Transverse colon (tissue), 4 donors: Measurements from ENCODE around the gene ELK3.

Source experiments
- POLR2A ChIP-seq: fragments of 450-650 bp; IDR thresholded peaks from one replicate; pipeline ENCODE4 v1.6.1; 2016; ENCODE audit warnings: antibody characterized with exemption, mild to moderate bottlenecking, moderate library complexity
- POLR2AphosphoS5 ChIP-seq, 3 donors: sonication (generic); formaldehyde crosslinking; IDR thresholded peaks; one replicate each; pipeline ENCODE4 v1.6.1; 2016; ENCODE audit warnings: antibody characterized with exemption in 3 of 3
- TF ChIP-seq, protein P1 (sequence below), 5 experiments: fragments of 200-600 bp in 3 of 5; fragments of 450-650 bp in 2 of 5; sonication (generic) in 3 of 5; IDR thresholded peaks; 1 replicate in 2 of 5; 2 replicates in 3 of 5; pipeline ENCODE4 v1.5.1; 2016 to 2017; ENCODE audit warnings: antibody characterized with exemption in 5 of 5, inconsistent platforms in 3 of 5, mild to moderate bottlenecking in 2 of 5, moderate library complexity in 1 of 5

DNA sequence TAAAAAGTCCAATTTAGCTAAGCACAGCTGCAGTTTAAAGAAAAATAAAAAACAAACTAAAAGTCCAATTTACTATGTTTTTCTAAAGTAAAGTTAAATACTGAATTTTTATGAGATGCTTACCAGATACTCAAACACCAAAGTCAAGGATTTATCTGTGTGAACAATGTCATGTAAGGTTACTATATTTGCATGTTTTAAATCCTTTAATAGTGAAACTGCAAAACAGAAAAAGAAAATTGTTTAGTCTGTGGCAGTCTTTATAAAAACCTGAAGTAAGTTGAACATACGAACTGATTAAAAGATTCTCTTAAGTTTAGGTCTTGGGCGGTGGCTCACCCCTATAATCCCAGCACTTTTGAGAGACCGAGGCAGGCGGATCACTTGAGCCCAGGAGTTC lies 103.3 kb downstream of the ELK3 start:
- TF ChIP-seq, protein P1, sequence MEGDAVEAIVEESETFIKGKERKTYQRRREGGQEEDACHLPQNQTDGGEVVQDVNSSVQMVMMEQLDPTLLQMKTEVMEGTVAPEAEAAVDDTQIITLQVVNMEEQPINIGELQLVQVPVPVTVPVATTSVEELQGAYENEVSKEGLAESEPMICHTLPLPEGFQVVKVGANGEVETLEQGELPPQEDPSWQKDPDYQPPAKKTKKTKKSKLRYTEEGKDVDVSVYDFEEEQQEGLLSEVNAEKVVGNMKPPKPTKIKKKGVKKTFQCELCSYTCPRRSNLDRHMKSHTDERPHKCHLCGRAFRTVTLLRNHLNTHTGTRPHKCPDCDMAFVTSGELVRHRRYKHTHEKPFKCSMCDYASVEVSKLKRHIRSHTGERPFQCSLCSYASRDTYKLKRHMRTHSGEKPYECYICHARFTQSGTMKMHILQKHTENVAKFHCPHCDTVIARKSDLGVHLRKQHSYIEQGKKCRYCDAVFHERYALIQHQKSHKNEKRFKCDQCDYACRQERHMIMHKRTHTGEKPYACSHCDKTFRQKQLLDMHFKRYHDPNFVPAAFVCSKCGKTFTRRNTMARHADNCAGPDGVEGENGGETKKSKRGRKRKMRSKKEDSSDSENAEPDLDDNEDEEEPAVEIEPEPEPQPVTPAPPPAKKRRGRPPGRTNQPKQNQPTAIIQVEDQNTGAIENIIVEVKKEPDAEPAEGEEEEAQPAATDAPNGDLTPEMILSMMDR (IDR thresholded peaks at IDR 0.05): no peak
- TF ChIP-seq POLR2A: no peak
- no peak for TF ChIP-seq POLR2AphosphoS5 (IDR thresholded peaks at IDR 0.05)
